Endothelial cell of umbilical vein (primary cell): ENCODE measurements around the gene SCN5A.

Source experiments
- EZH2 ChIP-seq: IDR thresholded peaks from 2 replicates; pipeline ENCODE4 v1.6.1; 2012; ENCODE audit warnings: borderline replicate concordance, low read depth, mild to moderate bottlenecking, moderate library complexity, low read length, inconsistent platforms; ENCODE audit not compliant: severe bottlenecking
- GATA2 ChIP-seq: IDR thresholded peaks from 2 replicates; pipeline ENCODE4 v1.7.0; 2011; ENCODE audit warnings: low read depth, mild to moderate bottlenecking, moderate library complexity, mixed read lengths, low read length; ENCODE audit not compliant: insufficient read length, insufficient read depth
- MYC ChIP-seq: IDR thresholded peaks from one replicate; pipeline ENCODE4 v1.6.1; 2011; ENCODE audit warnings: mild to moderate bottlenecking, low read depth, low read length
- POLR2A ChIP-seq: IDR thresholded peaks from 2 replicates; pipeline ENCODE4 v1.6.1; 2012; ENCODE audit warnings: low read depth, mild to moderate bottlenecking, control low read depth, low read length
- POLR2AphosphoS5 ChIP-seq: IDR thresholded peaks from 2 replicates; pipeline ENCODE4 v1.6.1; 2012; ENCODE audit warnings: low read depth, mild to moderate bottlenecking, control low read depth, low read length, moderate library complexity; ENCODE audit not compliant: insufficient read depth
- TF ChIP-seq, protein P1 (sequence below), 2 donors: IDR thresholded peaks; 1 replicate in 1 of 2; 2 replicates in 1 of 2; pipeline ENCODE4 v1.5.1; 2011; ENCODE audit warnings: low read length in 2 of 2, mild to moderate bottlenecking in 2 of 2, moderate library complexity in 2 of 2, control low read depth in 1 of 2, inconsistent platforms in 1 of 2, low read depth in 1 of 2; ENCODE audit not compliant: insufficient read depth in 1 of 2; ENCODE audit errors: extremely low read depth in 1 of 2

DNA sequence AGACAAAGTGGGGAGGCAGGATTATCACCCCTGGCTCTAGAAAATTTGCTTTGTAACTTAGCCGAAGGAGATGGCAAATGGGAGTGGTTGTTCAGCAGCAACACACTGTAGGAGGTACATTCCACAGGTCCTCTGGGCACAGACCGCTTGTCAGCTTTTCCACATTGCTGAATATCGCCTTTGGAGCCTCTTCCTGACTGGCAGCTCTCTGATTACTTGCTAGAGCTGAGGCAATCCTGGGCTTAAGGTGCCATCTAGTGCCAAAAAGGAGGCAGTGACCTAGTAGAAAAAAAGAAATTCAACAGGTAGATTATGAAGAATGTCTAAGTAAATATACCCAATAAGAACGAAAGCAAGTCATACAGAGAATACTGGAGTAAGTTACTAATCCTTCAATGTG is 13.1 kb upstream of the SCN5A start:
- TF ChIP-seq, protein P1, sequence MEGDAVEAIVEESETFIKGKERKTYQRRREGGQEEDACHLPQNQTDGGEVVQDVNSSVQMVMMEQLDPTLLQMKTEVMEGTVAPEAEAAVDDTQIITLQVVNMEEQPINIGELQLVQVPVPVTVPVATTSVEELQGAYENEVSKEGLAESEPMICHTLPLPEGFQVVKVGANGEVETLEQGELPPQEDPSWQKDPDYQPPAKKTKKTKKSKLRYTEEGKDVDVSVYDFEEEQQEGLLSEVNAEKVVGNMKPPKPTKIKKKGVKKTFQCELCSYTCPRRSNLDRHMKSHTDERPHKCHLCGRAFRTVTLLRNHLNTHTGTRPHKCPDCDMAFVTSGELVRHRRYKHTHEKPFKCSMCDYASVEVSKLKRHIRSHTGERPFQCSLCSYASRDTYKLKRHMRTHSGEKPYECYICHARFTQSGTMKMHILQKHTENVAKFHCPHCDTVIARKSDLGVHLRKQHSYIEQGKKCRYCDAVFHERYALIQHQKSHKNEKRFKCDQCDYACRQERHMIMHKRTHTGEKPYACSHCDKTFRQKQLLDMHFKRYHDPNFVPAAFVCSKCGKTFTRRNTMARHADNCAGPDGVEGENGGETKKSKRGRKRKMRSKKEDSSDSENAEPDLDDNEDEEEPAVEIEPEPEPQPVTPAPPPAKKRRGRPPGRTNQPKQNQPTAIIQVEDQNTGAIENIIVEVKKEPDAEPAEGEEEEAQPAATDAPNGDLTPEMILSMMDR (IDR thresholded peaks at IDR 0.05; ENCODE audit: extremely low read depth in 1 of 2, insufficient read depth in 1 of 2, low read depth in 1 of 2, low read length in 2 of 2), result peak; percentile 41 to 52
- TF ChIP-seq POLR2AphosphoS5 (no peak), GATA2 (no peak), EZH2 (no peak), POLR2A (no peak), MYC (no peak)
